GM12801 (cell line): ENCODE results near the gene BMP7.

Experiments used
- TF ChIP-seq, protein P1 (sequence below): IDR thresholded peaks from one replicate; pipeline ENCODE4 v1.5.1; 2011; ENCODE audit warnings: control low read depth; ENCODE audit not compliant: insufficient read length; ENCODE audit errors: extremely low read depth

Gene BMP7

GRCh38 chr20:57180387-57180786 is 86.1 kb downstream of the BMP7 start:
- TF ChIP-seq, protein P1, sequence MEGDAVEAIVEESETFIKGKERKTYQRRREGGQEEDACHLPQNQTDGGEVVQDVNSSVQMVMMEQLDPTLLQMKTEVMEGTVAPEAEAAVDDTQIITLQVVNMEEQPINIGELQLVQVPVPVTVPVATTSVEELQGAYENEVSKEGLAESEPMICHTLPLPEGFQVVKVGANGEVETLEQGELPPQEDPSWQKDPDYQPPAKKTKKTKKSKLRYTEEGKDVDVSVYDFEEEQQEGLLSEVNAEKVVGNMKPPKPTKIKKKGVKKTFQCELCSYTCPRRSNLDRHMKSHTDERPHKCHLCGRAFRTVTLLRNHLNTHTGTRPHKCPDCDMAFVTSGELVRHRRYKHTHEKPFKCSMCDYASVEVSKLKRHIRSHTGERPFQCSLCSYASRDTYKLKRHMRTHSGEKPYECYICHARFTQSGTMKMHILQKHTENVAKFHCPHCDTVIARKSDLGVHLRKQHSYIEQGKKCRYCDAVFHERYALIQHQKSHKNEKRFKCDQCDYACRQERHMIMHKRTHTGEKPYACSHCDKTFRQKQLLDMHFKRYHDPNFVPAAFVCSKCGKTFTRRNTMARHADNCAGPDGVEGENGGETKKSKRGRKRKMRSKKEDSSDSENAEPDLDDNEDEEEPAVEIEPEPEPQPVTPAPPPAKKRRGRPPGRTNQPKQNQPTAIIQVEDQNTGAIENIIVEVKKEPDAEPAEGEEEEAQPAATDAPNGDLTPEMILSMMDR: no peak

- TF ChIP-seq, protein P1: no peak
Measured at GRCh38 chr20:57179265-57179664, 87.2 kb downstream of the BMP7 start.

DNA sequence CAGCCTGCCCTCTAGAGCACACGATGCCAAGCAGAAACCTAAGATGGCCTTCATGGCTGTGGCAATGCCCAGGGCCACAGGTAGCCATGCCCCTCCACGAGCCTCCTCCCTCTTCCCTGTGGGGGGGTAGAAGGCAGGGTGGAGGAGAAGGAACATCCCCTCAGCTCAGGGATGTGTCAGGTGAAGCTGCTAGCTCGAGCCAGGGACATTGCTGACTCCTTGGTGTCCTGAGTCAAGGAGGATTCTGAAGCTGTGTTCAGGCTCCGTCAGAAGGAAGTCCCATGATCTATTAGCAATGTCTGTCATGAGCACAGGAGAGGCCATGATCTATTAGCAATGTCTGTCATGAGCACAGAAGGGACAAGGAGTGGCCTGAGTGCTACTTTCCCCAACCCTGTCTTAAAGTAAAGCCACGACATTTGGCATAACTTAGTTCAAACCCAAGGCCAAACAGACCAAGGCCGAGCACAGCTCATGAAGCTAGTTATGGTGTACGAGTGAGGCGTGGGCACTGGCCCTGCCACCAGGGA is 87.8 kb downstream of the BMP7 start:
- TF ChIP-seq, protein P1: no peak

- TF ChIP-seq, protein P1: no peak
Measured at GRCh38 chr20:57177636-57178280, 88.7 kb downstream of the BMP7 start.

- TF ChIP-seq, protein P1: no peak
Measured at GRCh38 chr20:57176842-57177241, 89.6 kb downstream of the BMP7 start.

DNA sequence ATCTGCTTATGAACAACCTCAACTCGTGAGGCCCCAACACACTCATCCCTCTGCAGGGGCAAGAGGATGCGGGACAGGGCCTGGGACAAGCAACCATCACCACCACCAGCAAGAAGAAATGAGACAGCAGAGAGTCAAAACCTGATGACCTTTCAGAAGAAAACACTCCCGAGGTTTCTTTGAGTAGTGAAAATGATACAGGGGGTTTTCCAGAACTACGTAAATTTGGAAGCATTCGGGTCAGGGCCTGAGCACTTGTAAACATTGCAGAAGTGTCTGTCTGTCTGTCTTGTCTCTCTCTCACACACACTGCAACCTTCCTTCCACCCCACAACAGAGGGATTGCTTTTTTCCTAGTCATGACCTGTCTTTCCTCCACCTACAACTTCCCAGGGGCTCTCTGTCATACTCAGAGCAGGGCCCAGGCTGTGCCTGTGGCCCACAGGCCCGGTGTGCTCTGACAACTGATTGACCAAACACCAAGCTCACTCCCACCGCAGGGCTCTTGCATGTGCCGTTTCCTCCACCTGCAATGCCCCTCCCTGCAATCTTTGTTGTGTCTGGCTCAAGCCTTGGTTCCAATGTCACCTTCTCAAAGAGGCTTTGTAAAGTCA is 90.9 kb downstream of the BMP7 start:
- TF ChIP-seq, protein P1: no peak

DNA sequence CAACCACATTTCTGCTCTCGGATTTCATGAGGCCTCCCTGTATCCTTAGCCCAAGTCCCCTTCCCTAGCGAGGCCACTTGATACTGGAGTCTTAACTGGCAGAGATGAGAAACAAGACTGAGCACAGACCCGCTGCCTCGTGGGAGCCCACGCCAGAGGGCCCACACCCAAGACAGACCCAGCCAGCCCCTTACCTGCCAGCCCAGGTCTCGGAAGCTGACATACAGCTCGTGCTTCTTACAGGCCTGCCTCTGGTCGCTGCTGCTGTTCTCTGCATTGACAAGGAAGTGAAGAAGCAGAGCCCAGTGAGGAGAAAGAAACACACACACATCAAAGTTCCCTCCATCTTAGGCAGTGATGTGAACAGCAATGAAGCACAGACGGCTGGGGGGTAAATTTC is 91.7 kb downstream of the BMP7 start:
- TF ChIP-seq, protein P1: no peak
